ENCODE measurements around the gene GUCY2F.

Gene GUCY2F

GRCh38 chrX:109489174-109489573 lies 7.3 kb upstream of the GUCY2F start:
- Histone ChIP-seq H3K27ac (ENCODE audit: low read length) (no peak overlapping the region), H3K9me2 (replicated peaks; ENCODE audit: insufficient read depth, low read length) (no peaks in the 10 kb centered on the region), H2AFZ (ENCODE audit: low read length) (no peak overlapping the region), H3K27me3 (replicated peaks; ENCODE audit: insufficient read depth, low read length) (no peaks in the 10 kb centered on the region), H3K4me2 (ENCODE audit: low read depth, low read length) (no peak overlapping the region), H3K4me3 (ENCODE audit: low read length) (no peak overlapping the region), H3K9me3 (replicated peaks; ENCODE audit: insufficient read depth, low read length) (no peaks in the 10 kb centered on the region), H3K36me3 (replicated peaks; ENCODE audit: insufficient read depth, low read length) (no peaks in the 10 kb centered on the region), H3K9ac (ENCODE audit: low read length) (no peak overlapping the region), H3K4me1 (ENCODE audit: low read length) (peaks cover 4% of the 10 kb centered on the region; the same call in 1 of the 2 replicates), H3K79me2 (ENCODE audit: low read length) (no peaks in the 10 kb centered on the region), H4K20me1 (ENCODE audit: insufficient read depth, low read length) (no peaks in the 10 kb centered on the region), H3F3A (ENCODE audit: insufficient read depth, low read length) (no peaks in the 10 kb centered on the region)
- no peak for DNase-seq
- no peak for TF ChIP-seq EZH2 (optimal IDR thresholded peaks at IDR 0.05; ENCODE audit: low read depth, low read length)
- no peak for TF ChIP-seq EZH2phosphoT487 (IDR thresholded peaks at IDR 0.05; ENCODE audit: low read length)
- no peak for TF ChIP-seq CTCF (IDR thresholded peaks at IDR 0.05; ENCODE audit: low read length)

- H2AFZ ChIP-seq (ENCODE audit: low read length), result no peak overlapping the region
- H3F3A ChIP-seq (ENCODE audit: insufficient read depth, low read length), result no peaks in the 10 kb centered on the region
- H3K9ac ChIP-seq (ENCODE audit: low read length), result no peak overlapping the region
- no peaks in the 10 kb centered on the region for H3K27me3 ChIP-seq (replicated peaks; ENCODE audit: insufficient read depth, low read length)
- H3K9me3 ChIP-seq (replicated peaks; ENCODE audit: insufficient read depth, low read length), result no peaks in the 10 kb centered on the region
- H3K79me2 ChIP-seq (ENCODE audit: low read length), result no peaks in the 10 kb centered on the region
- H3K4me2 ChIP-seq (ENCODE audit: low read depth, low read length), result no peak overlapping the region
- no peak for TF ChIP-seq EZH2phosphoT487 (IDR thresholded peaks at IDR 0.05; ENCODE audit: low read length)
- TF ChIP-seq EZH2 (optimal IDR thresholded peaks at IDR 0.05; ENCODE audit: low read depth, low read length), result no peak
- no peak; the same call in 1 of the 2 replicates for TF ChIP-seq CTCF (IDR thresholded peaks at IDR 0.05; ENCODE audit: low read length)
- DNase-seq, result peak; percentile 29
- H3K36me3 ChIP-seq (replicated peaks; ENCODE audit: insufficient read depth, low read length), result no peaks in the 10 kb centered on the region
- H3K4me1 ChIP-seq (ENCODE audit: low read length), result peaks cover 4% of the 10 kb centered on the region; the same call in 1 of the 2 replicates
- no peak overlapping the region for H3K27ac ChIP-seq (ENCODE audit: low read length)
- H3K9me2 ChIP-seq (replicated peaks; ENCODE audit: insufficient read depth, low read length), result no peaks in the 10 kb centered on the region
- no peak overlapping the region for H3K4me3 ChIP-seq (ENCODE audit: low read length)
- no peaks in the 10 kb centered on the region for H4K20me1 ChIP-seq (ENCODE audit: insufficient read depth, low read length)
Measured at GRCh38 chrX:109487640-109488039, 5.8 kb upstream of the GUCY2F start.

- Histone ChIP-seq H3K27ac (ENCODE audit: low read length) (no peak overlapping the region), H4K20me1 (ENCODE audit: insufficient read depth, low read length) (no peaks in the 10 kb centered on the region), H3K4me1 (ENCODE audit: low read length) (peaks cover 4% of the 10 kb centered on the region; the same call in 1 of the 2 replicates), H3K4me2 (ENCODE audit: low read depth, low read length) (no peak overlapping the region), H3K9me3 (replicated peaks; ENCODE audit: insufficient read depth, low read length) (no peaks in the 10 kb centered on the region), H3K79me2 (ENCODE audit: low read length) (no peaks in the 10 kb centered on the region), H3K27me3 (replicated peaks; ENCODE audit: insufficient read depth, low read length) (no peaks in the 10 kb centered on the region), H3K9ac (ENCODE audit: low read length) (no peak overlapping the region), H3K9me2 (replicated peaks; ENCODE audit: insufficient read depth, low read length) (no peaks in the 10 kb centered on the region), H3F3A (ENCODE audit: insufficient read depth, low read length) (no peaks in the 10 kb centered on the region), H3K36me3 (replicated peaks; ENCODE audit: insufficient read depth, low read length) (no peaks in the 10 kb centered on the region), H3K4me3 (ENCODE audit: low read length) (no peak overlapping the region), H2AFZ (ENCODE audit: low read length) (no peak overlapping the region)
- no peak for TF ChIP-seq EZH2phosphoT487 (IDR thresholded peaks at IDR 0.05; ENCODE audit: low read length)
- TF ChIP-seq CTCF (IDR thresholded peaks at IDR 0.05; ENCODE audit: low read length), result peak; percentile 96
- TF ChIP-seq EZH2 (optimal IDR thresholded peaks at IDR 0.05; ENCODE audit: low read depth, low read length), result no peak
- DNase-seq, result peak; percentile 73
Measured at GRCh38 chrX:109485470-109486340, 3.8 kb upstream of the GUCY2F start.

Data from MM.1S (cell line).